Cardiac muscle cell (in vitro differentiated cells and primary cell): Measurements from ENCODE around the gene FGFR3. TPM values are rescaled to one million over a fixed set of nuclear protein-coding genes. Genes with fewer than 3 reads are reported as not detected.

ENCODE experiments used
- DNase-seq, 2 donors: peaks; one replicate each; pipeline versions ENCODE4 v3.0.0 to v3.0.0-alpha.2; 2010 to 2017; ENCODE audit warnings: low read depth in 1 of 2, low spot score in 1 of 2
- H3K27ac ChIP-seq: fragments of 200-600 bp; sonication (generic); 2 replicates; pipeline ENCODE4 v1.5.1; 2016
- H3K27me3 ChIP-seq: fragments of 200-600 bp; sonication (generic); 2 replicates; pipeline ENCODE4 v1.6.0; 2016; ENCODE audit warnings: control low read depth
- H3K36me3 ChIP-seq: fragments of 200-600 bp; sonication (generic); 2 replicates; pipeline ENCODE4 v1.5.1; 2016; ENCODE audit warnings: control low read depth
- H3K4me1 ChIP-seq: fragments of 200-600 bp; sonication (generic); 2 replicates; pipeline ENCODE4 v1.8.1; 2017; ENCODE audit warnings: low read depth, mild to moderate bottlenecking, mixed run types
- H3K4me3 ChIP-seq: fragments of 200-600 bp; sonication (generic); 2 replicates; pipeline ENCODE4 v1.5.1; 2016; ENCODE audit warnings: mild to moderate bottlenecking
- H3K9me3 ChIP-seq: fragments of 200-600 bp; sonication (generic); 2 replicates; pipeline ENCODE4 v1.5.1; 2017; ENCODE audit warnings: low read depth, mild to moderate bottlenecking, control low read depth
- CTCF ChIP-seq: IDR thresholded peaks from 2 replicates; pipeline ENCODE4 v1.5.1; 2012; ENCODE audit warnings: low read depth, mild to moderate bottlenecking, low read length
- polyA plus RNA-seq: library from polyadenylated mRNA; unstranded; fragments of >200 nt; fragmentation: Nextera tagmentation; extraction: Ambion mirVana; gene quantifications from 2 replicates; pipeline ENCODE4 v1.2.1, GENCODE V29; 2016
- total RNA-seq: library from RNA; depleted of rRNA; stranded (reverse); fragments of >200 nt; gene quantifications from 2 replicates; pipeline ENCODE4 v1.2.3, GENCODE V29; 2016

The FGFR3 gene
- total and polyA plus RNA-seq, 2 experiments from 2014 or later, result 39.2 to 47.3 TPM

GRCh38 chr4:1749370-1749769 is 43.7 kb upstream of the FGFR3 start:
- H3K27me3 ChIP-seq, result no peaks in the 10 kb centered on the region
- DNase-seq, result no peak
- H3K9me3 ChIP-seq, result no peaks in the 10 kb centered on the region
- no peak overlapping the region for H3K4me3 ChIP-seq
- TF ChIP-seq CTCF, result no peak
- H3K4me1 ChIP-seq, result peaks cover 11% of the 10 kb centered on the region
- no peaks in the 10 kb centered on the region for H3K36me3 ChIP-seq
- no peak overlapping the region for H3K27ac ChIP-seq

GRCh38 chr4:1749826-1750225 is 43.3 kb upstream of the FGFR3 start:
- DNase-seq, result no peak
- no peak for TF ChIP-seq CTCF
- peaks cover 11% of the 10 kb centered on the region for H3K4me1 ChIP-seq
- H3K36me3 ChIP-seq, result no peaks in the 10 kb centered on the region
- no peak overlapping the region for H3K4me3 ChIP-seq
- no peaks in the 10 kb centered on the region for H3K9me3 ChIP-seq
- H3K27me3 ChIP-seq, result no peaks in the 10 kb centered on the region
- no peak overlapping the region for H3K27ac ChIP-seq

- no peak for TF ChIP-seq CTCF
- Histone ChIP-seq H3K4me3 (no peak overlapping the region), H3K4me1 (peaks cover 11% of the 10 kb centered on the region), H3K9me3 (no peaks in the 10 kb centered on the region), H3K36me3 (no peaks in the 10 kb centered on the region), H3K27me3 (no peaks in the 10 kb centered on the region), H3K27ac (no peak overlapping the region)
- no peak for DNase-seq
Observed at GRCh38 chr4:1750381-1751154, 42.5 kb upstream of the FGFR3 start.

GRCh38 chr4:1751155-1751918 is 41.8 kb upstream of the FGFR3 start:
- no peak for TF ChIP-seq CTCF
- H3K27me3 ChIP-seq, result no peaks in the 10 kb centered on the region
- H3K9me3 ChIP-seq, result no peaks in the 10 kb centered on the region
- H3K4me1 ChIP-seq, result peaks cover 11% of the 10 kb centered on the region
- H3K36me3 ChIP-seq, result no peaks in the 10 kb centered on the region
- no peak overlapping the region for H3K4me3 ChIP-seq
- H3K27ac ChIP-seq, result no peak overlapping the region
- no peak for DNase-seq

- Histone ChIP-seq H3K36me3 (no peaks in the 10 kb centered on the region), H3K27me3 (no peaks in the 10 kb centered on the region), H3K4me3 (no peak overlapping the region), H3K27ac (no peak overlapping the region), H3K9me3 (no peaks in the 10 kb centered on the region), H3K4me1 (peaks cover 11% of the 10 kb centered on the region)
- no peak for DNase-seq
- no peak for TF ChIP-seq CTCF
Observed at GRCh38 chr4:1751919-1752283, 41.2 kb upstream of the FGFR3 start.
